Measurements from ENCODE around the gene USP6NL. TPM values are rescaled to one million over a fixed set of nuclear protein-coding genes. Genes with fewer than 3 reads are reported as not detected.
"Not testable (repeated sequence)": the region's sequence is repeated elsewhere in the genome, so short reads cannot be mapped to it uniquely, and the experiment has no call there.

The USP6NL gene
- total and polyA plus RNA-seq, 2 donors, result 8.1 to 12.3 TPM

DNA sequence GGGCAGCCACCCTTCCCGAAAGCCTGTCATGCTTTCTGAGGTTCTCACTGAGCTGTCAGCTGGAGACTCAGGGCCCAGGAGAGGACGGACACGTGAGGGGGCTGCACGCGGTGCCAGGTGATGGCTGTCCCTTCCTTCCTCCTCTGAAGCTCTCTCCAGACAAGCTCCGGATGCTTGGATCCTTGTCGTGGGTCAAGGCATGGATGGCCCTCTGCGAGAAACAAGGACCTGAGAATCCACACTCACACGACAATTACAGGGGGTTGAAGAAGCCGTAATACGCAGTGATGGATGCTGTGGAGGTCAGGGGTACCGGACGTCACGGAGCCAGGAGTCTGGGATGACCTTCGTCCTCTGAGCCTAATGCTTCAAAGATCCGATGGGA is 170.3 kb downstream of the USP6NL start:
- no peaks in the 10 kb centered on the region for H3K27me3 ChIP-seq (ENCODE audit: control insufficient read depth in 2 of 2, insufficient read depth in 1 of 2, low read length in 1 of 2)
- WGBS, result 97% methylated on average over 16 of the region's 16 CpGs
- H3K4me3 ChIP-seq (ENCODE audit: low read length in 2 of 2), result no peak overlapping the region
- H3K36me3 ChIP-seq (ENCODE audit: control insufficient read depth in 2 of 2, insufficient read depth in 2 of 2, low read length in 1 of 2), result no peaks in the 10 kb centered on the region
- DNase-seq (ENCODE audit: low read depth in 6 of 9, low spot score in 9 of 9), result no peak
- peaks cover 0 to 3% of the 10 kb centered on the region in 2 donors for H3K9me3 ChIP-seq (ENCODE audit: control insufficient read depth in 2 of 2, insufficient read depth in 1 of 2, low read length in 1 of 2)
- H3K27ac ChIP-seq (ENCODE audit: low read depth in 1 of 2, low read length in 1 of 2), result no peak overlapping the region
- peaks cover 12 to 70% of the 10 kb centered on the region in 2 donors for H3K4me1 ChIP-seq (ENCODE audit: control insufficient read depth in 2 of 2, insufficient read depth in 2 of 2, low read length in 2 of 2)

- no peaks in the 10 kb centered on the region for H3K27me3 ChIP-seq (ENCODE audit: control insufficient read depth in 2 of 2, insufficient read depth in 1 of 2, low read length in 1 of 2)
- WGBS, result 82% methylated on average over 15 of the region's 15 CpGs
- no peak for DNase-seq (ENCODE audit: low read depth in 6 of 9, low spot score in 9 of 9)
- no peak overlapping the region for H3K4me3 ChIP-seq (ENCODE audit: low read length in 2 of 2)
- H3K27ac ChIP-seq (ENCODE audit: low read depth in 1 of 2, low read length in 1 of 2), result no peak overlapping the region
- H3K9me3 ChIP-seq (ENCODE audit: control insufficient read depth in 2 of 2, insufficient read depth in 1 of 2, low read length in 1 of 2), result peaks cover 0 to 3% of the 10 kb centered on the region in 2 donors
- H3K36me3 ChIP-seq (ENCODE audit: control insufficient read depth in 2 of 2, insufficient read depth in 2 of 2, low read length in 1 of 2), result no peaks in the 10 kb centered on the region
- H3K4me1 ChIP-seq (ENCODE audit: control insufficient read depth in 2 of 2, insufficient read depth in 2 of 2, low read length in 2 of 2), result peaks cover 17 to 71% of the 10 kb centered on the region in 2 donors
These were observed 170.9 kb downstream of the USP6NL start for GRCh38 chr10:11440250-11441150.

DNA sequence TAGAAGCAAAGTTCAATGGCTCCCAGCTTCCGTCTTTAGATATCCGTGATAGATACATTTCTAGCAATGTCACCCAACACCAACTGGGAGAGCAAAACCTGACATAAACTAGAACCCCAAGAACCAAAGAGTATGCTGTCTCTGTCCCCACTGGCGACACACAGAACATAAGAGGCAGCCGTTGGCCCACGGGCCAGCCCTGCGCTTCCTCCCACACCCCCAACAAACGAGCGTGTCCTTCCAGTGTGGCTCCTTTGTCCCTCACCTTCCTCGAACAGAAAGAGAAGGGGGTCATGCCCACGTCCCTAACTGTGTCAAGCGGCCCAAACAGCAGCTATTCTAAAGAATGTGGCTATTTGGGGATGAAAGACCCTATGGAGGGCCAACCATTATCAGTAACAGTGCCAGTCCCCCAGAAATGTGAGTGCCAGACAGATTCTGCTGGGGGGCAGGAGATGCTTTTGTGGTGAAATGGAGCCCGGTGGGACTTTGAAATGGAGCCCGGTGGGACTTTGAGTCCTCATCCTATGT is 171.9 kb downstream of the USP6NL start:
- no peak for DNase-seq (ENCODE audit: low read depth in 6 of 9, low spot score in 9 of 9)
- Histone ChIP-seq H3K4me1 (ENCODE audit: control insufficient read depth in 2 of 2, insufficient read depth in 2 of 2, low read length in 2 of 2) (peaks cover 26 to 71% of the 10 kb centered on the region in 2 donors), H3K9me3 (ENCODE audit: control insufficient read depth in 2 of 2, insufficient read depth in 1 of 2, low read length in 1 of 2) (peaks cover 0 to 3% of the 10 kb centered on the region in 2 donors), H3K36me3 (ENCODE audit: control insufficient read depth in 2 of 2, insufficient read depth in 2 of 2, low read length in 1 of 2) (no peaks in the 10 kb centered on the region), H3K4me3 (ENCODE audit: low read length in 2 of 2) (no peak overlapping the region), H3K27ac (ENCODE audit: low read depth in 1 of 2, low read length in 1 of 2) (no peak overlapping the region), H3K27me3 (ENCODE audit: control insufficient read depth in 2 of 2, insufficient read depth in 1 of 2, low read length in 1 of 2) (no peaks in the 10 kb centered on the region)
- WGBS, result 99% methylated on average over 13 of the region's 13 CpGs

- 95% methylated on average over 26 of the region's 26 CpGs for WGBS
- no peaks in the 10 kb centered on the region for H3K36me3 ChIP-seq (ENCODE audit: control insufficient read depth in 2 of 2, insufficient read depth in 2 of 2, low read length in 1 of 2)
- H3K4me1 ChIP-seq (ENCODE audit: control insufficient read depth in 2 of 2, insufficient read depth in 2 of 2, low read length in 2 of 2), result peaks cover 24 to 58% of the 10 kb centered on the region in 2 donors
- H3K4me3 ChIP-seq (ENCODE audit: low read length in 2 of 2), result no peak overlapping the region
- H3K9me3 ChIP-seq (ENCODE audit: control insufficient read depth in 2 of 2, insufficient read depth in 1 of 2, low read length in 1 of 2), result peaks cover 0 to 13% of the 10 kb centered on the region in 2 donors
- no peak overlapping the region for H3K27ac ChIP-seq (ENCODE audit: low read depth in 1 of 2, low read length in 1 of 2)
- no peak for DNase-seq (ENCODE audit: low read depth in 6 of 9, low spot score in 9 of 9)
- H3K27me3 ChIP-seq (ENCODE audit: control insufficient read depth in 2 of 2, insufficient read depth in 1 of 2, low read length in 1 of 2), result no peaks in the 10 kb centered on the region
These were observed 173.9 kb downstream of the USP6NL start for GRCh38 chr10:11437391-11438142.

- not testable (repeated sequence) for DNase-seq (ENCODE audit: low read depth in 6 of 9, low spot score in 9 of 9); H3K36me3 ChIP-seq (ENCODE audit: control insufficient read depth in 2 of 2, insufficient read depth in 2 of 2, low read length in 1 of 2); H3K4me3 ChIP-seq (ENCODE audit: low read length in 2 of 2); H3K9me3 ChIP-seq (ENCODE audit: control insufficient read depth in 2 of 2, insufficient read depth in 1 of 2, low read length in 1 of 2); H3K27me3 ChIP-seq (ENCODE audit: control insufficient read depth in 2 of 2, insufficient read depth in 1 of 2, low read length in 1 of 2)
- 95% methylated on average over 13 of the region's 13 CpGs for WGBS
- Histone ChIP-seq H3K27ac (ENCODE audit: low read depth in 1 of 2, low read length in 1 of 2) (peak overlapping the region in 1 of 2 donors; percentile 92), H3K4me1 (ENCODE audit: control insufficient read depth in 2 of 2, insufficient read depth in 2 of 2, low read length in 2 of 2) (peaks cover 27 to 54% of the 10 kb centered on the region in 2 donors)
These were observed 175.0 kb downstream of the USP6NL start for GRCh38 chr10:11436445-11436844.

DNA sequence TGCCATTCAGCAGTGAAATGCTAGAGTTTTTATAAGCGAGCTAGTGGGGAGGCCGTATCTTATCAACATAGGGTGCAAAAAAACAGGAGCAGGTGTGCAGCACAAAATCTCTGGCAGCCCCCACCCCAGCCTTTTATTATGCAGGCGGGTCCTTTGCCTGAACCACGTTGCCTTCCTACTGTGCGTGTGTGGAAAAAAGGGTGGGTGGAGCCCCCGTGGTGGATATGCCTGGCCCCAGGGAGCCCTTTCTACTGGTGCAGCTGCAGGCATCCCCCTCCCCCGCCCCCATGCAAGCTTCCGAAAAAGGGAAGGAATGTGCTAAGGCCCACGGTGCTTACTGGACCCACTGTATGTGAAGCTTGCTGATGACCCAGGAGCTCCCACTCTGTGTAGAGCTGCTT is 175.9 kb downstream of the USP6NL start:
- peak in 6 of 9 donors; percentile 29 to 80 (median 50) for DNase-seq (ENCODE audit: low read depth in 6 of 9, low spot score in 9 of 9)
- Histone ChIP-seq H3K27me3 (ENCODE audit: control insufficient read depth in 2 of 2, insufficient read depth in 1 of 2, low read length in 1 of 2) (no peaks in the 10 kb centered on the region), H3K36me3 (ENCODE audit: control insufficient read depth in 2 of 2, insufficient read depth in 2 of 2, low read length in 1 of 2) (no peaks in the 10 kb centered on the region), H3K4me3 (ENCODE audit: low read length in 2 of 2) (peak overlapping the region; percentile 4 to 21), H3K9me3 (ENCODE audit: control insufficient read depth in 2 of 2, insufficient read depth in 1 of 2, low read length in 1 of 2) (peaks cover 0 to 10% of the 10 kb centered on the region in 2 donors), H3K27ac (ENCODE audit: low read depth in 1 of 2, low read length in 1 of 2) (peak overlapping the region; percentile 81 to 92), H3K4me1 (ENCODE audit: control insufficient read depth in 2 of 2, insufficient read depth in 2 of 2, low read length in 2 of 2) (peaks cover 27 to 50% of the 10 kb centered on the region in 2 donors)
- WGBS, result 12% methylated on average over 9 of the region's 9 CpGs

- Histone ChIP-seq H3K4me3 (ENCODE audit: low read length in 2 of 2) (no peak overlapping the region), H3K27ac (ENCODE audit: low read depth in 1 of 2, low read length in 1 of 2) (peak overlapping the region in 1 of 2 donors; percentile 92), H3K27me3 (ENCODE audit: control insufficient read depth in 2 of 2, insufficient read depth in 1 of 2, low read length in 1 of 2) (no peaks in the 10 kb centered on the region), H3K36me3 (ENCODE audit: control insufficient read depth in 2 of 2, insufficient read depth in 2 of 2, low read length in 1 of 2) (no peaks in the 10 kb centered on the region), H3K9me3 (ENCODE audit: control insufficient read depth in 2 of 2, insufficient read depth in 1 of 2, low read length in 1 of 2) (peaks cover 0 to 20% of the 10 kb centered on the region in 2 donors), H3K4me1 (ENCODE audit: control insufficient read depth in 2 of 2, insufficient read depth in 2 of 2, low read length in 2 of 2) (peaks cover 18 to 40% of the 10 kb centered on the region in 2 donors)
- 93% methylated on average over 2 of the region's 2 CpGs for WGBS
- DNase-seq (ENCODE audit: low read depth in 6 of 9, low spot score in 9 of 9), result no peak
These were observed 177.1 kb downstream of the USP6NL start for GRCh38 chr10:11434324-11434723.

- H3K9me3 ChIP-seq (ENCODE audit: control insufficient read depth in 2 of 2, insufficient read depth in 1 of 2, low read length in 1 of 2), result peaks cover 0 to 21% of the 10 kb centered on the region in 2 donors
- no peaks in the 10 kb centered on the region for H3K36me3 ChIP-seq (ENCODE audit: control insufficient read depth in 2 of 2, insufficient read depth in 2 of 2, low read length in 1 of 2)
- no peak overlapping the region for H3K4me3 ChIP-seq (ENCODE audit: low read length in 2 of 2)
- H3K27ac ChIP-seq (ENCODE audit: low read depth in 1 of 2, low read length in 1 of 2), result no peak overlapping the region
- 98% methylated on average over 11 of the region's 11 CpGs for WGBS
- DNase-seq (ENCODE audit: low read depth in 6 of 9, low spot score in 9 of 9), result no peak
- H3K27me3 ChIP-seq (ENCODE audit: control insufficient read depth in 2 of 2, insufficient read depth in 1 of 2, low read length in 1 of 2), result no peaks in the 10 kb centered on the region
- peaks cover 23 to 40% of the 10 kb centered on the region in 2 donors for H3K4me1 ChIP-seq (ENCODE audit: control insufficient read depth in 2 of 2, insufficient read depth in 2 of 2, low read length in 2 of 2)
These were observed 177.8 kb downstream of the USP6NL start for GRCh38 chr10:11433657-11434056.

- H3K27ac ChIP-seq (ENCODE audit: low read depth in 1 of 2, low read length in 1 of 2), result no peak overlapping the region
- peaks cover 0 to 22% of the 10 kb centered on the region in 2 donors for H3K9me3 ChIP-seq (ENCODE audit: control insufficient read depth in 2 of 2, insufficient read depth in 1 of 2, low read length in 1 of 2)
- no peak for DNase-seq (ENCODE audit: low read depth in 6 of 9, low spot score in 9 of 9)
- H3K4me3 ChIP-seq (ENCODE audit: low read length in 2 of 2), result no peak overlapping the region
- WGBS, result 79% methylated on average over 4 of the region's 4 CpGs
- peaks cover 21 to 23% of the 10 kb centered on the region in 2 donors for H3K4me1 ChIP-seq (ENCODE audit: control insufficient read depth in 2 of 2, insufficient read depth in 2 of 2, low read length in 2 of 2)
- no peaks in the 10 kb centered on the region for H3K36me3 ChIP-seq (ENCODE audit: control insufficient read depth in 2 of 2, insufficient read depth in 2 of 2, low read length in 1 of 2)
- H3K27me3 ChIP-seq (ENCODE audit: control insufficient read depth in 2 of 2, insufficient read depth in 1 of 2, low read length in 1 of 2), result no peaks in the 10 kb centered on the region
These were observed 180.3 kb downstream of the USP6NL start for GRCh38 chr10:11431216-11431555.

Measured in thymus (tissue), 11 donors.